Measurements from ENCODE around the gene NANS.

GRCh38 chr9:98047002-98047401, 9.5 kb upstream of the NANS start:
- no peak for TF ChIP-seq ATF3 (CRISPR knock-in tag; conservative IDR thresholded peaks at IDR 0.05)
- TF ChIP-seq NR3C1 (CRISPR knock-in tag; conservative IDR thresholded peaks at IDR 0.05; ENCODE audit: low read depth) = no peak
- no peak for TF ChIP-seq CTCF (IDR thresholded peaks at IDR 0.05)
- no peak for TF ChIP-seq ATF6 (CRISPR knock-in tag; IDR thresholded peaks at IDR 0.05)
- no peak for TF ChIP-seq CBFB (CRISPR knock-in tag; IDR thresholded peaks at IDR 0.05; ENCODE audit: low read depth)
- TF ChIP-seq JUN (CRISPR knock-in tag; IDR thresholded peaks at IDR 0.05) = no peak
- TF ChIP-seq IRF1 (CRISPR knock-in tag; IDR thresholded peaks at IDR 0.05) = no peak
- no peak for TF ChIP-seq ETV6 (CRISPR knock-in tag; IDR thresholded peaks at IDR 0.05)
